Measurements from ENCODE around the gene GPR52.
A peak's percentile ranks its signal among the peaks of the same experiment; 100 is the strongest.
"Not testable (repeated sequence)": the region's sequence is repeated elsewhere in the genome, so short reads cannot be mapped to it uniquely, and the experiment has no call there.

GPR52 gene, protein sequence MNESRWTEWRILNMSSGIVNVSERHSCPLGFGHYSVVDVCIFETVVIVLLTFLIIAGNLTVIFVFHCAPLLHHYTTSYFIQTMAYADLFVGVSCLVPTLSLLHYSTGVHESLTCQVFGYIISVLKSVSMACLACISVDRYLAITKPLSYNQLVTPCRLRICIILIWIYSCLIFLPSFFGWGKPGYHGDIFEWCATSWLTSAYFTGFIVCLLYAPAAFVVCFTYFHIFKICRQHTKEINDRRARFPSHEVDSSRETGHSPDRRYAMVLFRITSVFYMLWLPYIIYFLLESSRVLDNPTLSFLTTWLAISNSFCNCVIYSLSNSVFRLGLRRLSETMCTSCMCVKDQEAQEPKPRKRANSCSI

DNA sequence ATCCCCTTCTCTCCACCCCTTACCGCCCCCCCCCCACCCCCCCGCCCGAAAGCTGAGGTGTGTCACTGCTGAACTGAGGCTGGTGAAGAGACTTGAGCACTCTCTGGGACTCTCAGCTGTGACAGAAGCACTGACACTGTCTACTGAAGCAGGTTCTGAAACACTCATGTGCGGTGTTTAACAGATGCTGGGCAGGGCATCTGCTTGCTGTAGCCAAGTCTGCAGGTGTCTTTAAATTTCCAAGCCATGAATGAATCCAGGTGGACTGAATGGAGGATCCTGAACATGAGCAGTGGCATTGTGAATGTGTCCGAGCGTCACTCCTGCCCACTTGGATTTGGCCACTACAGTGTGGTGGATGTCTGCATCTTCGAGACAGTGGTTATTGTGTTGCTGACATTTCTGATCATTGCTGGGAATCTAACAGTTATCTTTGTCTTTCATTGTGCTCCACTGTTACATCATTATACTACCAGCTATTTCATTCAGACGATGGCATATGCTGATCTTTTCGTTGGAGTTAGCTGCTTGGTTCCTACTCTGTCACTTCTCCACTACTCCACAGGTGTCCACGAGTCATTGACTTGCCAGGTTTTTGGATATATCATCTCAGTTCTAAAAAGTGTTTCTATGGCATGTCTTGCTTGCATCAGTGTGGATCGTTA lies at the start of gene GPR52:
Gene GPR52, plus strand, starts transcription at position 99 of the 665 bp plus-strand sequence. Its CDS starts 148 bp downstream, at position 247.
- no peaks in the 10 kb centered on the region for H3K9me3 Mint-ChIP-seq
- ATAC-seq (no peak), DNase-seq (no peak)
- peaks cover 5% of the 10 kb centered on the region for H3K4me1 Mint-ChIP-seq
- no peaks in the 10 kb centered on the region for H3K27me3 Mint-ChIP-seq
- H3K27ac Mint-ChIP-seq, result no peak within 1 kb of the TSS
- no peak within 1 kb of the TSS for H3K4me3 Mint-ChIP-seq

DNA sequence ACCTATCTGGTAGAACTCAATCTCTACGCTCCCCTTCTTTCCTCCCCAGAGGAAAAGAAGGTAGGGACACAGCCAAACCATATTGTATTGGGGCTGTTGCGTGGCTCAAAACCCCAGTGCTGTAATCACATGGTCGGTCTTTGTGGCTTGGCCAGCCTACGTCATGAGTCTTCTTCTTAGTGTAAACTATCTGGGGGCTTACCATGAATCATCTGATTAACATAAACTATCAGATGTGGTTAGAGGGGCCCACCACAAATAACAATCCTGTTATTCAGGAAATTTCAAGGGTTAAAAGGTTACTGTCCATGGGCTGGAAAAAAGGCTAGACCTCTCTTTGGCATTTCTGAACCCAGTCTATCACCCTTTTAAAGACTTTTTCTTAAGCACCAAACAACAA lies 49.5 kb upstream of the GPR52 start:
- DNase-seq, result peak; percentile 5 to 12
- no peak overlapping the region for H3K4me3 Mint-ChIP-seq
- peak; percentile 71 for ATAC-seq
- peaks cover 5 to 6% of the 10 kb centered on the region in 2 donors for H3K9me3 Mint-ChIP-seq
- no peaks in the 10 kb centered on the region for H3K27me3 Mint-ChIP-seq
- no peak overlapping the region for H3K27ac Mint-ChIP-seq
- peaks cover 10% of the 10 kb centered on the region for H3K4me1 Mint-ChIP-seq

DNA sequence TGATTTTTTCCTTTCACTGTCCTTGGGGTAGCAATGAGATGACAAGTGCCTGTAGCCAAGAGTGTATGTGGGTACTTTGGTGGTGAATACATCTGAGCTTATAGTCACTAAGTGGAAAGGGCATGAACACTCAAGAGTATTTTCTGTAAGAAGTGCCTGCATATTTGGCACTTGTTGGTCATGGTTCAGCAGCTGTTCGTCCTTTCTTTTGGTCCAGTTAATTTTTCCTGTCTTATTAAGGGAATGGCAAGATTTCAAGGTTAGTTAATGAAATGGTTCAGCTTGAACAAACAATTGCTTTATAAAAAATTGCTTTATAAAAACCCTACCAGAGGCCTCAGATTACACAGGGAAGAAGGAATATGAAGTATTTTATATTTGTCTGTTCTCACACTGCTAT lies 48.6 kb upstream of the GPR52 start:
- Mint-ChIP-seq H3K27ac (no peak overlapping the region), H3K4me1 (peaks cover 10% of the 10 kb centered on the region), H3K9me3 (peaks cover 0 to 5% of the 10 kb centered on the region in 2 donors), H3K4me3 (no peak overlapping the region), H3K27me3 (no peaks in the 10 kb centered on the region)
- no peak for ATAC-seq
- DNase-seq, result no peak

DNA sequence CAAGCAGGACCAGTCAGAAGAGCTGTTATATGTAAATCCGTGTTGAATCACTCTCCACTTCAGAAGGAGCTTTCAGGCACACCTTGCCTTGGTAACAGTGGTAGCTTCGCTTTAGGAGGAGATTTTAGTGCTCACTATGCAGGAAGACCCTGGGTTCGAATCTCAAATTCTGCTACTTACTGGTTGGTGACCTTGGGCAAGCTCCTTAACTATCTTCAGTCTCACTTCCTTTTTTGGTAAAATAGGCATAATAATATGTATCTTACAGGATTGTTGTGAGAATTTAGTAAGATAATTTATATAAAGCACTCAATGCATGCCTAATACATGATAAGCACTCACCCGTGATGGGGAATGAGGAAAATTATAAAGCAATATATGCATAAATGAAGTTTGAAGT lies 46.7 kb upstream of the GPR52 start:
- Mint-ChIP-seq H3K4me3 (no peak overlapping the region), H3K9me3 (peaks cover 0 to 5% of the 10 kb centered on the region in 2 donors), H3K27me3 (no peaks in the 10 kb centered on the region), H3K27ac (no peak overlapping the region), H3K4me1 (peaks cover 10% of the 10 kb centered on the region)
- no peak for ATAC-seq
- DNase-seq, result no peak

DNA sequence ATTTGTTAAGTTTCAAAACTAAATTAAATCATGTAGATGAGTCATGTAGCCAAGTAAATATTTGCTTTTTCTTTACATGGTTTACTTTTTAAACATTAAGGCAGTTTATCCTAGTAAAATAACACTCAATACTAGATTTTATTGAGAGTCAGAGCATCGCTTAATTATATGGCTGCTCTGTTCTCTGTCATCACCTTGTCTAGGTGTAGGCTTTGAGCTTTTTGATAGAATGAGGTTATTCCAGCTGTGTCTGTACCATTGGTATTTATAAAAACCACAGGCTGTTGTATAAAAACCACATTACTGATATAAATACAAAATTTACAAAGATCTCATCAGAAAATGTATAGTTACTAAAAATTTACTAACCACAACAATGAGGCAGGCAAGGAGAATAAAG lies 42.5 kb upstream of the GPR52 start:
- Mint-ChIP-seq H3K27me3 (no peaks in the 10 kb centered on the region), H3K27ac (no peak overlapping the region), H3K9me3 (peaks cover 10 to 15% of the 10 kb centered on the region in 2 donors), H3K4me3 (no peak overlapping the region), H3K4me1 (no peaks in the 10 kb centered on the region)
- ATAC-seq, result no peak
- no peak for DNase-seq

DNA sequence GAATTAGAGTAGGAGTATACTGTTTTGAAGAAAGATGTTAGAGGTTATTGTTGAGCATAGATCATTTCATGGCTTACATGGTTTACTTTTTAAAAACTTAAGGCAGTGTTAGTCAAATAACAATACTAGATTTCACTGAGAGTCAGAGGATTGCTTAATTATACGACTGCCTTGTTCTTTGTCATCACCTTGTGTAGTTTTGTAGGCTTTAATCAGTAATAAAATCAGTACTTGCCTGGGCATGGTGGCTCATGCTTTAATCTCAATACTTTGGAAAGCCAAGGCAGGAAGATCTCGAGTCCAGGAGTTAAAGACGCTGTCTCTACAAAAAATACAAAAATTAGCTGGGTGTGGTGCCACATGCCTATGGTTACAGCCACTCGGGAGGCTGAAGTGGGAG lies 41.3 kb upstream of the GPR52 start:
- DNase-seq (no peak), ATAC-seq (no peak)
- Mint-ChIP-seq H3K27ac (no peak overlapping the region), H3K4me3 (no peak overlapping the region), H3K4me1 (peaks cover 3% of the 10 kb centered on the region), H3K9me3 (peaks cover 12 to 19% of the 10 kb centered on the region in 2 donors), H3K27me3 (no peaks in the 10 kb centered on the region)

DNA sequence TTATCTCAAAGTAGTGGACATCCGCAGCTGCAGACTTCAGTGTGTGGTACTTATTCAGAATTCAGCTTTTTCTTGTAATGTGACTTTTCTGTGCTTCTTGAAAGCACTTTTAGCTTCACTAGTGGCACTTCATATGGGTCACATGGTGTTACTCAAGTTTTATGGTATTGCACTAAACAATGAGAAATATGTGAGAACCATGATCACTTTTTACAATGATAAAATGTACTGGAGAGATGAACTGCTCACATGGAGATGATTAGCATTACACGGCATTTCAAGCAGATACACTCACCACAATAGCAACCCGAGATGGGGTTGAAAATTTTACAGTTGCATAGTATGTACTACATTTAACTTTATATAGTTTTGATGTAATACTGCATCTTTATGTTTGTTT lies 40.1 kb upstream of the GPR52 start:
- DNase-seq, result no peak
- no peak for ATAC-seq
- H3K27me3 Mint-ChIP-seq, result no peaks in the 10 kb centered on the region
- H3K9me3 Mint-ChIP-seq, result peaks cover 20 to 30% of the 10 kb centered on the region in 2 donors
- H3K4me3 Mint-ChIP-seq, result no peak overlapping the region
- H3K27ac Mint-ChIP-seq, result no peak overlapping the region
- H3K4me1 Mint-ChIP-seq, result peaks cover 13% of the 10 kb centered on the region

DNA sequence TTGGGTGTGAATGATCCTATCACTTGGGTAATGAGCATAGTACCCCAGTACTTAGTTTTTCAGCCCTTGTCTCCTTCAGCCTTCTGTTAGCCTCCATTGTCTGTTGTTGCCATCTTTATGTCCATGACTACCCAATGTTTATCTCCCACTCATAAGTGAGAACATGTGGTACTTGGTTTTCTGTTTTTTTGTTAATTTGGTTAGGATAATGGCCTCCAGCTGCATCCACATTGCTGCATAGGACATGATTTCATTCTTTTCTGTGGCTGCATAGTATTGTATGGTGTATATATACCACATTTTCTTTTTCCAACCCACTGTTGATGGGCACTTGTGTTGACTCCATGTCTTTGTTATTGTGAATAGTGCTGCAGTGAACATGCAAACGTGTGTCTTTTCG lies 39.6 kb upstream of the GPR52 start:
- no peak overlapping the region for H3K4me3 Mint-ChIP-seq
- H3K27ac Mint-ChIP-seq, result no peak overlapping the region
- ATAC-seq, result no peak

DNA sequence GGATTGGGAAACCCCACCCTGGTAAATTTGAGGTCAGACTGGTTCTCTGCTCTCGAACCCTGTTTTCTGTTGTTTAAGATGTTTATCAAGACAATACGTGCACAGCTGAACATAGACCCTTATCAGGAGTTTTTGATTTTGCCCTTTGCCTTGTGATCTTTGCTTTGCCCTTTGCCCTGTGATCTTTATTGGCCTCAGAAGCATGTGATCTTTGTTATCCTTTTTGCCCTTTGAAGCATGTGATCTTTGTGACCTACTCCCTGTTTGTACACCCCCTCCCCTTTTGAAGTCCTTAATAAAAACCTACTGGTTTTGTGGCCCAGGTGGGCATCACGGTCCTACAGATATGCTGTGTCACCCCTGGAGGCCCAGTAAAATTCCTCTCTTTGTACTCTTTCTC lies 38.0 kb upstream of the GPR52 start:
- not testable (repeated sequence) for ATAC-seq, H3K27ac Mint-ChIP-seq, H3K4me3 Mint-ChIP-seq, H3K27me3 Mint-ChIP-seq, DNase-seq
- peaks cover 24% of the 10 kb centered on the region for H3K4me1 Mint-ChIP-seq
- peaks cover 22 to 30% of the 10 kb centered on the region in 2 donors for H3K9me3 Mint-ChIP-seq

More for the DNA sequence above, 39.6 kb upstream of the GPR52 start:
- Mint-ChIP-seq H3K4me1 (peaks cover 13% of the 10 kb centered on the region), H3K27me3 (no peaks in the 10 kb centered on the region), H3K9me3 (peaks cover 22 to 30% of the 10 kb centered on the region in 2 donors)
- no peak for DNase-seq

DNA sequence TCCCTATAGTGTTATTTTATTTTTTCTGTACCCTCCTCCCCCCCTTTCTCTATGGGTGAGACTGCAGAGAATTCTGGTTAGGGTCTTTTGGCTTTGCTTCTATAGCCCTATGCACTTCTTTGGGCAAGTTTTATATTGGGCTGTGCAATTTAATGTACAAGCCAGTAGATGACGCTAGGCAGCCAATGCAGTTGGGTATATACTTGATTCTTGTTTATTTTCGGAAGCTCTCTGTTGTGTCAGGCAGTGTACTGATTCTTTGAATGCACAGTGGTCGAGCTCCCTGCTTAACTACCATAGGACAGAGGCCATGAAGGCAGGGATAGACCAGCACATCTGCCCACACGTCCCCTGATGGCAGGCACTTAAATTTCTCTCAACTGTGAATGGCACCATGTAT lies 34.1 kb upstream of the GPR52 start:
- H3K4me3 Mint-ChIP-seq, result no peak overlapping the region
- H3K27ac Mint-ChIP-seq, result no peak overlapping the region
- peaks cover 24% of the 10 kb centered on the region for H3K4me1 Mint-ChIP-seq
- DNase-seq, result no peak
- H3K9me3 Mint-ChIP-seq, result peaks cover 22 to 26% of the 10 kb centered on the region in 2 donors
- no peak for ATAC-seq
- no peaks in the 10 kb centered on the region for H3K27me3 Mint-ChIP-seq

DNA sequence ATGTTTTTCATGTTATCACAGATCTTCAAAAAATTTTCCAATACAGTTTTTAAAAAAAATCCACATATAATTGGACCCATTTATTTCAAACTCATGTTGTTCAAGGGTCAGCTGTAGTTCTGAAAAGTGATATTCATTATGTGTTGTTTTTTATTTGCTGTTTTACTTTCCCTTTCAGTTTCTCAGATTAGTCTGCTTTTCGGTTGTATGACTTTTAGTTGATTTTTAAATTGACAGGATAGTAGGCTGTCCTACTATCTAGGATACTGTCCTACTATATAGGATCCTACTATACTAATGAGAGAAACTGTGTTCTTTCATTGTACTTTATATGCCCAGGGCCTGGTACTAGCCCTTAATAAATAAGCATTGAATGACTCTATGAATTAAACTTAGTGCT lies 33.6 kb upstream of the GPR52 start:
- Mint-ChIP-seq H3K9me3 (peaks cover 21 to 22% of the 10 kb centered on the region in 2 donors), H3K4me1 (peaks cover 24% of the 10 kb centered on the region), H3K27ac (no peak overlapping the region), H3K27me3 (no peaks in the 10 kb centered on the region), H3K4me3 (peak overlapping the region; percentile 42 to 60)
- DNase-seq (no peak), ATAC-seq (no peak)

DNA sequence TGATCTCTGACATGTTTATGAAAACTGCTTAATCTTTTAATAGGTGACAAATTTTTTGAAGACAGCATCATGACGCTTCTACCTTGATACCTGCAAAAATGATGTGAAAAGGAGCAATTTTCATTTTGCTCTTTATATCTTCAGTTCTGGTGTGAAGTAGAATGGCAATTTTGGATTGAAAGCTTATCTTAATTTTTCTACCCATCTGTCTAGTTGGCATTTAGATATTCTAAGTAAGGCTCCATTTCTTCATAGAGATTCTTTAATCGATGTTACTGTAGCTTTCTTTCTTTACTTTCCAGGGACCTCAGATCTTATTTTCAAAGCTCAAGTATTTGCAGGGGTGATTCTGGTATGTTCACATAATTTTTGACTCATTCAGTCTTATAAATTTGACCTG lies 32.3 kb upstream of the GPR52 start:
- H3K27ac Mint-ChIP-seq, result no peak overlapping the region
- no peak for DNase-seq
- ATAC-seq, result no peak
- H3K4me3 Mint-ChIP-seq, result no peak overlapping the region
- H3K9me3 Mint-ChIP-seq, result peaks cover 12 to 16% of the 10 kb centered on the region in 2 donors
- H3K27me3 Mint-ChIP-seq, result no peaks in the 10 kb centered on the region
- peaks cover 24% of the 10 kb centered on the region for H3K4me1 Mint-ChIP-seq

DNA sequence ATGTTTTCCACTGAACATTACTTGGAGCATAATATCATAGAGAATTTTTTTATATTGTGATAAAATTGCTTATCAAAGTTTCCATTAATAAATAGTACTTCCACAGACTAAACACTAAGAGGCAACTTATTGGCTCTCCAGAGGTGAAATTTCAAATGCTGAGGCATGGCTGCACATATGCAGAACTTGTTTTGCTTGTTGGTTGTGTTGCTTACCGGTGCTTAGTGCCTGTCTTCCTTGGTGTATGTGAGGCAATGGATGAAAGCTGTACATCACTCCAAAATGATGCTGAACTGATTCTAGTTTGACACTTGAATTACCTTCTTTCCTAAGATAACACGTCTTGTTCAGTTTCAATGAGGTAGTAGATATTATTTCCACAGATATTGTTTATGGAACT lies 29.8 kb upstream of the GPR52 start:
- Mint-ChIP-seq H3K9me3 (no peaks in the 10 kb centered on the region), H3K27me3 (no peaks in the 10 kb centered on the region), H3K4me1 (peaks cover 11% of the 10 kb centered on the region), H3K27ac (no peak overlapping the region), H3K4me3 (no peak overlapping the region)
- no peak for DNase-seq
- no peak for ATAC-seq

DNA sequence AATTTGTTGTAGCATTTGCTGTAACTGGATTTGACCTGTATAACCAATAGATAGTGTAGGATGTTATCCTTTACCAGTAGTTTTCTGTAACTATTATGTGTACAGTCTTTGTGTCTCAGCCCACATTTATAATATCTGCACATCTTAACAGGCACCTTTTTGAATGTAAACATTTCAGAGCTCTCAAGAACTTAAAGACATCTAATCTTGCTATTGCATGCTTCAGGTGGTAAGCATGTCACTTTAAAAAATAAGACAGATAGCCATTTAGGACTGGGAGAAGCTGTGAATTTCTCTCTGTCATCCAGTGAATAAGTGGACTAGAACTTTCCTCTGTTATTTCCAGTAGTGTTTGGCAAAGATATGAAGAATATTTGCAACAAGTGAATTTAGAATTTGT lies 22.6 kb upstream of the GPR52 start:
- Mint-ChIP-seq H3K4me1 (no peaks in the 10 kb centered on the region), H3K27ac (no peak overlapping the region), H3K9me3 (no peaks in the 10 kb centered on the region), H3K4me3 (no peak overlapping the region), H3K27me3 (no peaks in the 10 kb centered on the region)
- DNase-seq, result no peak
- no peak for ATAC-seq

DNA sequence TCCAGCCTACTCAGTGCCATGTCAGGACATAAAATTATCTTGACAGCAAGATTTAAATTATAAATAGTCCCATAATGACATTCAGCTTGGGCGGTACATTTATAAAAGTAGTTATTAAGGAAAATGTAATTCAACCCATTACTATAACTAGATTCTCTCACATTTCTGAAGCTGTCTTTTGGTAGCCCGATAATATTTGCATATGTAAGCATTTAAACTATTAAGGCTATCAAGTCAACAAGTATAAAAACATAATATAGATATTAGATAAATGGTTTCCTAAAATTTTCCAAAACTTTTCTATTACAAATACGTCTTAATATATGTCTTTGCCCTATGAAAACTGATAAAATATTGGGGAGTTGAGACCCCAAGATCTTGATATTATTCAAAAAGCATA lies 21.6 kb upstream of the GPR52 start:
- H3K9me3 Mint-ChIP-seq, result no peaks in the 10 kb centered on the region
- H3K27me3 Mint-ChIP-seq, result no peaks in the 10 kb centered on the region
- no peak for ATAC-seq
- DNase-seq, result no peak
- H3K27ac Mint-ChIP-seq, result no peak overlapping the region
- no peak overlapping the region for H3K4me3 Mint-ChIP-seq
- no peaks in the 10 kb centered on the region for H3K4me1 Mint-ChIP-seq

DNA sequence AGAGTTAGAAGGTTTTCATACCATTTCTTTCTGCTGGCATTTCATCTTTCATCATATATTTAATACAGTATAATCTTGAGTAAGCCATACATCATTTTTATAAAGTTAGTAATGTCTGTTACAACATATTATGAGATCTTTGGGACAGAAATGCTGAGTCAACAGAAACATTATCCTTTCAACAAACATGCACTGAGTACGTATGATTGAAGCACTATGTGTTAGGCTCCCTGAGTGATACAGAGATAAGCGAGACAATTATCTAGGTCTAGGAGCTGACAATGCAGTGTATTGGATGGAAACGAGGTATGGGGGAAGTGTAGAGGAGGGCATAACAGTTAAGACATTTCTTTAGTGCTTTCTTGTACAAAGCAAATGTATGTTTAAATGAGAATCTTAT lies 19.7 kb upstream of the GPR52 start:
- Mint-ChIP-seq H3K27me3 (no peaks in the 10 kb centered on the region), H3K27ac (no peak overlapping the region), H3K9me3 (no peaks in the 10 kb centered on the region), H3K4me1 (no peaks in the 10 kb centered on the region), H3K4me3 (no peak overlapping the region)
- DNase-seq, result no peak
- ATAC-seq, result no peak

Measured in stimulated activated naive CD8-positive, alpha-beta T cell treated with anti-CD3 and anti-CD28 coated beads, Interleukin-15, amount 100 ng/mL, for 72 hours (primary cell).